ENCODE data around the gene SNX30.
A peak's percentile ranks its signal among the peaks of the same experiment; 100 is the strongest.

The SNX30 gene

DNA sequence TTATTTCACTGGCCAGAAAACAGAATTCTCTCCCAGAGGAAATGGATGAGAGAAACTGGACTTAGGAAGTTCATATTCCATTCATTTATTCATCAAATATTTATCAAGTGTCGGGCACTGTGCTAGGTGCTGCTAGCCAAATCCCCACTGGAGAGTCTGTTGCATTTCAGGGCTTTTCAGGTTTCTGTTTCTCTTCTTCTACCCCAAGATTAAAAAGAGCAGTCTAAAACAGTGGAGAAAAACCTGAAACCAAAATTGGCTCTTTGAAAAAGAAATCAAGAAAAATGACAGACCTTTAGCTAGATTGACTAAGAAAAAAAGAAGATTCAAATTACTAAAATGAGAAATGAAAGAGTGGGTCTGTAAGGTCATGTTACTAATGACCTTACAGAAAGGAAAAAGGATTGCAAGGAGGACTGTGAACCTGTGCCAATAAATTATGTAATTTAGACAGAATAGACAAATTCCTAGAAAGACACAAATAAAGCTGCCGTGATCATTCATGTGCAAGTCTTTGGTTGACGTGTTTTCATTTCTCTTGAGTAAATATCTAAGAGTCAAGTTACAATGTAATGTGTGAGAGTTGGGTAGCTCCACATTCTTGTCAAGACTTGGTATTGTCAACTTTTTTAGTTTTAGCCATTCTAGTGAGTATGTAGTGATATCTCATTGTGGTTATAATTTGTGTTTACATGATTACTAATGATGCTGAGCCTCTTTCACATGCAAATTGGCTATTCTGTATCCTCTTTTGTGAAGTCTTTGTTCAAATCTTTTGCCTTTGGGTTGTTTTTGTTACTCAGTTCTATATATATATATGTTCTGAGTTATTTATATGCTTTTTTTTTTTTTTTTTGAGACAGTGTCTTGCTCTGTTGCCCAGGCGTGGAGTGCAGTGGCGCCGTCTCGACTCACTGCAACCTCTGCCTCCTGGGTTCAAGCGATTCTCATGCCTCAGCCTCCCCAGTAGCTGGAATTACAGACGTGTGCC is 23.7 kb downstream of the SNX30 start:
- DNase-seq (ENCODE audit: low read depth, low spot score), result no peak
- no peak overlapping the region for H3K4me3 ChIP-seq (ENCODE audit: low read length)

DNA sequence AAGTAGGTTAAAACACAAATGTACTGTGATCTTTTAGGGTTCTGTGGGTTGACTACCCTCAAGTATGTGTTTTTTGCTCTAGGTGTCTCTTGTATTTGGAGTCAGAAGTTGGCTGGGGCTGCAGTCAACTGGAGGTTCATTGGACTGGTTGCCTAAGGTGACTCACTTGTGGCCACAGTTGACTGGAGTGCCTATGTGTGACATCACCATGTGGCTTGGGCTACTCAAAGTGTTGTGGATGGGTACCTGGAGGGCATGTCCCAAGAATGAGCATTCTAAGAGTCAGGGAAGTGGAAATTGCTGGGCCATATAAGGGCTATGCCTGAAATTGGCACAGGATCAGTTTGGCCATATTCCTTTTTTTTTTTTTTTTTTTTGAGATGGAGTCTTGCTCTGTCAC is 27.4 kb downstream of the SNX30 start:
- DNase-seq (ENCODE audit: low read depth, low spot score), result no peak

DNA sequence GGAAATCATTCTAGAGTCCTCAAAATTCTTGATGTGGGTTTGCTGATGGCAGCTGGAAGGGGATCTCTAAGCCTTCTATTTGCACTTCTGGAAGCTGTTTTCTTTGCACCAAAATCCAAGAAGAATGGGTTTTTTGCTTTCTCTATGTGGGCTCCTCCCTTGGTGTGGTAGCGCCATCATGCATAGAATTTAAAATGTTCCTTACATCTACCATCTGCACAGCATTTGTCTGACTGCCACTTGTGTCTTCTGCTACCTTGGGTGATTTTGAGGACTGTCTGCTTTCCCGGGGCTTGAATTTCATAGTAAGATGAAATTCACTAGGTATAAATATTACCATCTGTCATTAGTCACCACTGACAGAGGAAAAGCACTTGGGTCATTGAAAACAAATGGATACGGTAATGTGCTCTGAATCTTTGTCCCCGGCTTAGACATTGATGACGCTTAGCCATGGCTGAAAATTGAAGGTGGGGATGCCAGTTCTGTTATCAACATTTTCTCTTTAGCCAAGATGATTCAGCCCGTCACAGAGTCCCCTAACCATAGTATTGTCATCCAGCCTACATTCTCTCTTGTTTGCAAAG is 30.0 kb downstream of the SNX30 start:
- no peak for DNase-seq (ENCODE audit: low read depth, low spot score)
- no peak overlapping the region for H3K4me3 ChIP-seq (ENCODE audit: low read length)

More for the DNA sequence above, 27.4 kb downstream of the SNX30 start:
- no peak overlapping the region for H3K4me3 ChIP-seq (ENCODE audit: low read length)

DNA sequence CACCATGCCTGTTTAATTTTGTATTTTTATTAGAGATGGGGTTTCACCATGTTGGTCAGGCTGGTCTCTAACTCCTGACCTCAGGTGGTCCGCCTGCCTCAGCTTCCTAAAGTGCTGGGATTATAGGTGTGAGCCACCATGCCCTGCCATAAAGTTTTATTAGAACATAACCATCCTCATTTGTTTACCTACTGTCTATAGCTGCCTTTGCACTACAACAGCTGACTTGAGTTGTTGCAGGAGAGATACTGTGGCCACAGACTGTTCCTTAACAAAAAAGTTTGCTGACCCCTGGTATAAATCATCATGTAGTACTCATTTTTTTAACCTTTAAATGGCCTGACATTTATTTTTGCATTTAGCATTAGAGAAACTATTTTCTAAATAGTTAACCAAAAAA is 31.7 kb downstream of the SNX30 start:
- DNase-seq (ENCODE audit: low read depth, low spot score), result no peak
- no peak overlapping the region for H3K4me3 ChIP-seq (ENCODE audit: low read length)

DNA sequence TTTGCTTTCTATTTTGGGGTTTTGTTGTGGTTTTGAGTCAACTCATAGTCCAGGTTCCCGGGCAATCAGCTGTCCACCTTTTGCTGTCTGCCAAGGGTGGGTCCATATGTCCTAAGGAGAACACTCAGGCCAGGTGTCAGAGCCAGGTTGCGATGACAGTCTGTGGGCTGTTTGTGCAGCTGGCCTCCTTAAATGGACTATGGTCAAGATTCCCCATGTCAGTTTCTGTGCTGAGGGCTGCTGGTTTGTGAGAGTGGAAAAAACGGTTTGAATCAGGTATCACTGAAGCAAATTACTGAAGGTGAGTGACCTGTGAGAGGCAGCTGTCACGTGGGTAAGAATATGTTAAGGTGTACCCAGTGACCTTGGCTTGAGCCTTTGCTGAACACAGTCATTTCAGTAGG is 33.0 kb downstream of the SNX30 start:
- DNase-seq (ENCODE audit: low read depth, low spot score), result no peak
- no peak overlapping the region for H3K4me3 ChIP-seq (ENCODE audit: low read length)

DNA sequence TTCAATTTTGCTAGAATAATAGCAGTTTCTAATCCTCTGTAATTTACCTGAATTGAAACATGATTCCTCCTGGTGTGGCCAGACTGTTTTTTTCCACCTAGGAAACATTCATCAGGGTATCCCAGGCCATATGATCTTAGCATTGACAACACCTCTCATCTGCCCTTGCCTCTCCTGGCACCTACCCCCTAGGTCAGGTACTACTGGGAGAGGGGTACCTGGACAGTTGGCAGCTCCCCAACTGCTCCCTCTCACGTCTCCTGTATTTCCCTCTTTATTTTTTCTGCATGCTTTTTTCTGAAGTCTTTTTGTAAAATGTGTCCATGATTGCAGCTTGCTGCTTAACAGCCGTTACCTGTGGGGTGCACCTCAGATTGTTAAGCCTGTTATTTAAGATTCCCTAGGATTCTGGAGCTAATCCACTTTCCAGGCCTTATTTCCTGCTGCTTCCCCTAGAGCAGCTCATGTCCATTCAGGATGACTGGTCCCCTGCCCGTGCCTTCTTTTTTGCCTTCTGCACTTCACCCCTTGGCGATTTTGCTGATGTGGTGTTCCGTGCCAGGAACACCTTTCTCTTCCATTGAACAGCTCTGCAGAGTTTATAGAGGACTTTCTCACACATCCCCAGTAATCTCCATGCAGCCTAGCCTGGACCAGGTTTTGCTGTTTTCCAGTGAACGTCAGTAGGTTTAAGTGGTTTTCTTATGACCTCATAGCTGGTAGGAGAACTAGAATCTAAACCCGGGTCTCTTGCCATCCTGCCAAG is 33.6 kb downstream of the SNX30 start:
- no peak overlapping the region for H3K4me3 ChIP-seq (ENCODE audit: low read length)
- no peak for DNase-seq (ENCODE audit: low read depth, low spot score)

DNA sequence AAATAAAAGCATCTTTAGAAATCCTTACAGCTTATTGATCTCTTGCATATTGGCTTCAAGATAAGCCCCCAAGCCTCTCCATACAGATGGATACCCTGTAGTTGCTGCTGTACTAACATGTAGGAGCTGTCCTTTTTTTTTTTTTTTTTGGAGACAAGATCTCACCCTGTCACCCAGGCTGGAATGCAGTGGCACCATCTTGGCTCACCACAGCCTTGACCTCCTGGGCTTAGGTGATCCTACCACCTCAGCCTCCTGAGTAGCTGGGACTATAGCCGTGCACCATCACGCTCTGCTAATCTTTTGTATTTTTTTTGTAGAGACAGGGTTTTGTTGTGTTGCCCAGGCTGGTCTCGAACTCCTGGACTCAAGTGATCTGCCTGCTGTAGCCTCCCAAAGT is 35.4 kb downstream of the SNX30 start:
- no peak overlapping the region for H3K4me3 ChIP-seq (ENCODE audit: low read length)
- DNase-seq (ENCODE audit: low read depth, low spot score), result no peak

DNA sequence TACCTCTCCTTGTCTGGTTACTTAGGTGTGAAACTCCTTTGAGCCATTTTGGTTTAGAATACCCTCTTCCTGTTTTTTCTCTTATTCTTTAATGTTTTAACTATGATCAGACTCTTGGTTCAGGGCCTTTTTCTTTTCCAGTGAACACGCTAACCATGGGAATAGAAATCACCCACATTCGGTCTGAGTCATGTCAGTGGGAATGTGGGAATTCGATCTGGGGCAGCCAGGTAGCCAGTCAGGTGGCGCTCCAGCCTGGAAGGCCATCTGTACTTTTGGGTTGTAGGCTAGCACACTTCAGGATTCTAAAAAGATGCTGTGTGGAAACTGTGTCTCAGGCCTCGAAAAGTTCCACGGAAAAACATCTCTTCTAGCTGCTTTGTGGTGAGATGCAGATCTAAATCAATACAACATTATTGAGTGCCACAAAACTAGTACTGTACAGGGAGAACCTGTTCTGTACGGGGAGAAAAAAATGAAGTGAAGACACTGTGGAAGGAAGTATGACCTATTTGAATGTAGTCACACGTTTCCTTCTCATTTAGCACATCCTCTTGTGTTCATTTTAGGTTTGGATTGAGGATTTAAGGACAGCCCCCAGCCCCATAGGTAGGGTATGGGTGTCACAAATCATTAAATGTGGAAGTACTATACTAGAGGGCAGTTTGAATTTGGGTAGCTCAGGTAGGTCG is 36.4 kb downstream of the SNX30 start:
- no peak for DNase-seq (ENCODE audit: low read depth, low spot score)
- no peak overlapping the region for H3K4me3 ChIP-seq (ENCODE audit: low read length)

DNA sequence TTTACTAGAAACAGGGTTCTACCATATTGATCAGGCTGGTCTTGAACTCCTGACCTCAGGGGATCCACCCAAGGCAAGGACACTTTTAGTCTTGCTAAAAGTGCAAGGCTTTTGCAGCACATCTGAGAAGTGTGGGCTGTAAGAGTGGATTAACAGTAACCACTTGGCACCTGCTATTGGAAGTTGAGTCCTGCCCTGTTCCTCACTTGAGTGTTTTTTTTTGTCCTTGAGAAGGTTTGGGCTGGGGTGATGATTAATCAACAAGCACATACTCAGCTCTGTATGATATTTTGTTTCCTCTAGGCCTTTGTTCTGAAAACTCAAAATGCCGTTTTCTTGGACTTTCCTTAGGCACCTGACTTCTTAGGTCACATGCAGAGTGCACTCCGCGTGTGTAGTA is 37.4 kb downstream of the SNX30 start:
- H3K4me3 ChIP-seq (ENCODE audit: low read length), result no peak overlapping the region
- no peak for DNase-seq (ENCODE audit: low read depth, low spot score)

DNA sequence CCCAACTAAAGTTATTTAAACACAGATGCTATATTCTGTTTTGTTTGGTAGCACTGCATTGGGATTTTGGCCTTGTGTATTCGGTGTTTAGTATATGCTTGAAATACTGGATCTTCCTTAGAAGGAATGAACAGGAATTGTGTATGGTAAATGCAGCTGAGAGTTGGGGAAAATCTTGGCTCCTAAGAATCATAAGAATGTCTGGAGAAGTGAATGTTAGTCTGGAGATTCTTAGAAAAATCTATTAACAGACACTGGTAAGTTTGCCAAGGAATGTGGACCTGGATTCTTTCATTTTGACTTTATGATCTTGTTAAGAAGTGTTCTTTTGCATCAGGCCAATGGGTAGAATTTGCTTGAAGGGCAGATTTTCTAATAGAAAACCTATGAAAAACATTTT is 38.9 kb downstream of the SNX30 start:
- no peak overlapping the region for H3K4me3 ChIP-seq (ENCODE audit: low read length)
- no peak for DNase-seq (ENCODE audit: low read depth, low spot score)

DNA sequence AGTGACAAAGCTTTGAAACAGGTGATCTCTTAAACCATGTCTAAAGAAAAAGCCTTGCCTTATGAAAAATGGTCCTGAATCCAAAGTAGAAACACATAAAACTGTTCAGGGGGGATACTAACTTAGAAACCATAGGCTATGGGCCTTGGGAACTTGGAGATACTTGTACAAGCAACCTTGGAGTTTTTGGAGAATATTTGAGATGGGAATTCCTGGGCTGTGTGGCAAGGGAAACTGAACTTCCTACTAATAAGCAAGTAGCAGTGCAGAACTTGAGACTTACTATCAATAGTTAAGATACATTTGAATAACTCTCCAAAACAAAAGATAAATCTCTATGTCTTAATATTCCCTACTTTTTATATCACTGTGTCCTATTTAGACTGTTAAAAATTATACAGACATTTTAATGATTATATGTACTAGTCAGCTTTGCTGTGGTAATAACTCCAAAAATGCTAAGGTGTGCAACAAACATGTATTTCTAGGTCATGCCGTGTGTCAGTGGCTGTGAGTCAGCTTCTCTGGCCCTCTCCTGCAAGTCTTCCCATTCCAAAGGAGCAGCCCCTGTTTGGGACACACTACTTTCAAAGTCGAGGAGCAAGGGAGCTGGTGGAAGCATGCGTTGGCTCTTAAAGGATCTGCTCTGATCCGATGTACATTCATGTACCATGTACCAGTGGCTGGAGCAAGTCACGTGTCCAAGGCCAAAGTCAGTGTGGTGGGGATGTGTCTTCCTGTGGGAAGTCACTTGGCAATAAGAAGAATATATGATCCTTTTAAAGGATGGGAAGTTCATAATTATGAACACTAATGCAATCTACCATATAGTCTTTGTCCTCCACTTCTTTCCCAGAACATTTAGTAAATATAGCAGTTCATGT is 39.6 kb downstream of the SNX30 start:
- no peak for DNase-seq (ENCODE audit: low read depth, low spot score)
- H3K4me3 ChIP-seq (ENCODE audit: low read length), result no peak overlapping the region

DNA sequence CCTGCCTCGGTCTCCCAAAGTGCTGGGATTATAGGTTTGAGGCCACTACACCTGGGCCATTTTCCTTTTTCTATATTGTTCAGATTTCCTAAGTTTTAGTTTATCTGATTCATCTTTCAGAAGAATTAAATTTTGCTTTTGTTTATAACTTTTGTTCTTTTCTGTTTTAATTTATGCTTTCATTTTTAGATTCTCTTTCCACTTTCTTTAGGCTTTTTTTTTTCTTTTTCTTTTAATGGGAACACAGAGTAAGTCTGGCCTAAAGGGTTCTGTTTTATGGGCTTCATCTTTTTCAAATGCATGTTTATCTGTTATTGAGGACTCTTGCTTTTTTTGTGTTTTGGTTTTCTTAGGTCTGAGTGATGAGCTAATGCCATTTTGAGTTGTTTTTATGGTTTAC is 42.1 kb downstream of the SNX30 start:
- H3K4me3 ChIP-seq (ENCODE audit: low read length), result no peak overlapping the region
- DNase-seq (ENCODE audit: low read depth, low spot score), result no peak

DNA sequence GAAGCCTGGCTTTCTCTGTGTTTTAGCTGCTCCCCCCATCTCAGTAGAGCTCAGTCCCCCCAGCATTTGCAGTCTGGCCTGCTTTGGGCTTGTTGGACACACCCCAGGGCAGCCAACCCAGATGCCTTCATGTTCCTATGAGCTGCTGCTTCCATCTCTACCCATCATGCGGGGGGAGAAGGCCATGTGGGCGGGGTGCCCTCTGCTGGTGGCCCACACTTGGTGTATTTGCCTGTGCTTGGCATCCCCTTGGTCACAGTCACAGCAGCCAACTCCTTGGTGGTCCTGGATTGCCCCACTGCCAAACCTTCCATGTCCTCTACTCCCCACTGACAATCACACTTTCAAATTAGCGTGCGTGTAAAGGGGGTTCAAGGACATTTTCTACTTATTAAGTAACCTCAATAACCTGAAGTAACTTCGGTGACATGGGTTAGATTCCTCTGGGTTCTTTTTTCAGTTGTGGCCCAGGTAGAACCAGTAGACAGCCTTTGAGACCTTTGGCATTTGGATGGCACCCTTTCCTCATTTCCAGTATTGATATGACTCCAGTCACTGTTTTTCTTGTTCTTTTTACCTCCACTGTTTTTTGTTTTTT is 42.8 kb downstream of the SNX30 start:
- no peak overlapping the region for H3K4me3 ChIP-seq (ENCODE audit: low read length)
- DNase-seq (ENCODE audit: low read depth, low spot score), result peak; percentile 53

DNA sequence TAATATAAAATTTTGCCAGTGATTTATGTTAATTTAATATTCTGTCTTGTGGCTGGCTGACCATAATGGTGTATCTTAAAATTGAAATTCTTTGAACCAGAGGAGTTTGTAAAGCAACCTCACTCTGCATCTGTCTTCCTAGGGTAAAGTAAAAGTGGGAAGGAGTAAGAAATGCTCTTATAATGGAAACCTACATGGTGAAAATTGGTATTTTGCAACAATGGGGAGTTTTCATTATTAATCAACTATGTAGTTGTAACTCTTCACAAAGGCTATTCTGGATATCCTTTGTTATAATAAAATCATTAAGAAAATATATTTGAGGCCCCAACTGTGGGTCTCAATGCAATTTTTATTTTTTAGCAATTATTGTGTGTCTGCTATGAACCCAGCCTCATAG is 44.2 kb downstream of the SNX30 start:
- no peak for DNase-seq (ENCODE audit: low read depth, low spot score)
- no peak overlapping the region for H3K4me3 ChIP-seq (ENCODE audit: low read length)

DNA sequence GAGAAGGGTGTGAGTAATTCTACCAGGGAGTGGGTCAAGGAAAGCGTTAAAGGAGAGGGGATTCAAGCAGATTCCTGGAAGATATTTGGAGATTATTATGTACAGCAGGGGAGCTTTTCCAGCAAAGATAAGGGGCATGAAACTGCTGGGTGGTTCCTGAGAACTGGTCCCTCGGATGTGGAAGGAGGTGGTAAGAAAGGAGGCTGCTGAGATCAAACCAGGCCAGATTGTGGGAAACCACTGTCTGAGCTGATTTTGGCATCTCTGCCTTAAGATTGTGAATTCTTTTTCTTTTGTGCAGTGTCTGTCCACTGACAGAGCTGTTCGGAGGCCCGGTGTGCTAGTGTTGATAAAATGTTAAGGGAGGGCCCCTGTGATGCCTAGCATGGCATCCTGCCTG is 45.4 kb downstream of the SNX30 start:
- H3K4me3 ChIP-seq (ENCODE audit: low read length), result no peak overlapping the region
- DNase-seq (ENCODE audit: low read depth, low spot score), result no peak

DNA sequence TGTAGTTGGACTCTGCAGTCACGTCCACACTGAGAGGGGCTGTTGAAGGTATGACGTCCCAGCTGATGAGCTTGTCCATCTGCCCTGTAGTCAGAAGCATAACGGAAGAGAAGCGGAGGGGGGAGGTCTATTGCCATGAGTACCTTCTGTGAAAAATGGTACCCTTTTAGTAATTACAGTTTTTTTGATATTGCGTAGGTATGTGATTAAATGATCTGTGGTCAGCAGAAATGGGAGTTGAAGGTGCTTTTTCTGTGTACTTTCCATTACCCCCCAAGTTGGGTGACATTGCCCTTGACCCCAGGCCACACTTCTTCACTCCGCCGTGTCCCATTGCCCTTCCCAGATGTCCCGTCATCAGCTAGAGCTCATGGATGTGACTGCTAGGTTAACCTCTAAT is 45.9 kb downstream of the SNX30 start:
- no peak for DNase-seq (ENCODE audit: low read depth, low spot score)
- no peak overlapping the region for H3K4me3 ChIP-seq (ENCODE audit: low read length)

DNA sequence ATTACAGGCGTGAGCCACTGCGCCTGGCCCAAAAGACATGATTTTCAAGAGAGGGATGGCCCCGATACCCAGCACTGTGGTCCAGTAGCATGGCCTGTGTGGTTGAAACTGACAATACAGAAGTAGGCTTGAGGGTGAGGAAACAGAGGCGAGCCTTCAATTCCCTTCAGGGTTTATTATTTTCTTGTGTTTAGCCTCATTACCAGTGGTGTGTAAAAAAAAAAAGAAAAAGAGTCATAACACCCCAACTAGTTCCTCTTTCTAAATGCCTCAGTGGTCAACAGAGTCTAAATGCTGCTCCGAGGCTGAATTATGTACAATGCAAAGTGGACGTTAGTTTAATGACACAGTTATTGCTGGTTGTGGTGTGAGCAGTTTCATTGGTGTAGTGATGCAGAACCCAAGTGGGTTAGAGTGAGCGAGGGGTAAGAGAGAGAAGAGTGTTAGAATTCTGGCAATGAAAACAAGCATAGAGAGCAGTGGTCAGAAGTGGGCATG is 58.8 kb downstream of the SNX30 start:
- H3K4me3 ChIP-seq (ENCODE audit: low read length), result no peak overlapping the region
- DNase-seq (ENCODE audit: low read depth, low spot score), result no peak

DNA sequence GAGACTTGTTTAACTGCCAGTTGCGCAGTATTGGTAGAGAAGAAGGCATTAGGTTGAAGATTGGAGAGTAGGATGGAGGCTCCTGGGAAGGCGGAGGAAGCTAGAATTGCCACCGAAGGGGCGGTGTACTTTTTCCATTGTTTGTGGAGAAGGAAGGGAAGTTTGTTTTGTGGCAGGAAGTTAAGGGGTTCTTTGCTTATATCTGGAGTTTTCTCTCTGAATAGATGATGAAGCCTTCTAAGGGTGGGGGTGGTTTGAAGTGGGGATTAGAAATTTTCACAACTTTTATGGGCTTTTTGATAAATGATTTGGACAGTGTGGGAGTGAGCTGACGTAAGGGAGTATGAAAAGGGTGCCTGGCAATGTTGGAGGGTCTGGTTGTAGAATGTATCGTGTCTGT is 59.3 kb downstream of the SNX30 start:
- no peak for DNase-seq (ENCODE audit: low read depth, low spot score)
- no peak overlapping the region for H3K4me3 ChIP-seq (ENCODE audit: low read length)
